H1 (cell line): ENCODE data around the gene DYNC2H1. TPM values are rescaled to one million over a fixed set of nuclear protein-coding genes. Genes with fewer than 3 reads are reported as not detected.

Experiments used
- CTCF ChIA-PET: fragments of 300-600 bp; sonication (Branson Sonifier 250); formaldehyde crosslinking; loops from one replicate; lab custom pipeline; 2021; ENCODE audit not compliant: partially characterized antibody; lab: Charles Lee
- POLR2A ChIA-PET: fragments of 300-600 bp; sonication (Branson Sonifier 250); formaldehyde crosslinking; loops from one replicate; lab custom pipeline; 2021; ENCODE audit warnings: inconsistent platforms; ENCODE audit not compliant: partially characterized antibody; lab: Charles Lee
- DNase-seq, 2 experiments: peaks; one replicate each; pipeline versions ENCODE4 v3.0.0 to v3.0.0-alpha.2; 2010 to 2022; ENCODE audit warnings: low spot score in 2 of 2, low read depth in 1 of 2, mixed read lengths in 1 of 2
- FAIRE-seq: peaks from 2 replicates; lab custom pipeline; 2011; peaks lifted over from hg19 to GRCh38; lab: Jason Lieb, UNC
- H2AFZ ChIP-seq: 2 replicates; pipeline ENCODE4 v1.8.1; 2012; ENCODE audit warnings: low read length, inconsistent platforms
- H2AK5ac ChIP-seq: 2 replicates; pipeline ENCODE4 v1.6.1; 2013; ENCODE audit warnings: low read depth, low read length
- H2BK120ac ChIP-seq: replicated peaks from 2 replicates; pipeline ENCODE3; 2013; ENCODE audit warnings: low read depth, low read length, inconsistent platforms
- H2BK12ac ChIP-seq: 2 replicates; pipeline ENCODE4 v1.6.1; 2013; ENCODE audit warnings: low read depth, low read length
- H2BK15ac ChIP-seq: 2 replicates; pipeline ENCODE4 v1.6.1; 2013; ENCODE audit warnings: low read length
- H2BK20ac ChIP-seq: 2 replicates; pipeline ENCODE4 v1.6.1; 2013; ENCODE audit warnings: low read length
- H2BK5ac ChIP-seq: 2 replicates; pipeline ENCODE4 v1.6.1; 2013; ENCODE audit warnings: low read depth, low read length
- H3K14ac ChIP-seq: 2 replicates; pipeline ENCODE4 v1.6.1; 2013; ENCODE audit warnings: inconsistent platforms; ENCODE audit not compliant: insufficient read length
- H3K18ac ChIP-seq: 2 replicates; pipeline ENCODE4 v1.6.1; 2013; ENCODE audit warnings: low read length; ENCODE audit errors: extremely low read depth
- H3K23ac ChIP-seq: 2 replicates; pipeline ENCODE4 v1.6.1; 2013; ENCODE audit warnings: inconsistent platforms; ENCODE audit not compliant: insufficient read length
- H3K23me2 ChIP-seq: 2 replicates; pipeline ENCODE4 v1.6.1; 2013; ENCODE audit warnings: low read depth, low read length
- H3K27ac ChIP-seq: 2 replicates; pipeline ENCODE4 v1.6.1; 2011; ENCODE audit warnings: low read depth, low read length, inconsistent platforms
- H3K27me3 ChIP-seq, 4 experiments: replicated peaks in 1 of 4; 1 replicate in 1 of 4; 2 replicates in 3 of 4; pipeline versions ENCODE4 v1.6.1 to v1.8.1; 2011 to 2013; ENCODE audit warnings: low read length in 3 of 4, mild to moderate bottlenecking in 3 of 4, inconsistent platforms in 2 of 4, mixed read lengths in 2 of 4, moderate library complexity in 1 of 4; ENCODE audit not compliant: control insufficient read depth in 3 of 4, insufficient read depth in 3 of 4; ENCODE audit errors: extremely low read depth in 1 of 4
- H3K36me3 ChIP-seq, 4 experiments: 2 replicates each; pipeline versions ENCODE4 v1.6.1 to v1.8.1; 2011 to 2013; ENCODE audit warnings: mild to moderate bottlenecking in 4 of 4, low read length in 3 of 4, moderate library complexity in 2 of 4, control low read depth in 1 of 4, inconsistent platforms in 1 of 4; ENCODE audit not compliant: insufficient read depth in 4 of 4, control insufficient read depth in 2 of 4
- H3K4ac ChIP-seq: replicated peaks from 2 replicates; pipeline ENCODE3; 2013; ENCODE audit warnings: low read length, low read depth, mixed read lengths, inconsistent platforms; ENCODE audit not compliant: insufficient read length
- H3K4me1 ChIP-seq, 4 experiments: replicated peaks in 1 of 4; 1 replicate in 1 of 4; 2 replicates in 3 of 4; pipeline versions ENCODE4 v1.6.1 to v1.8.1; 2011 to 2013; ENCODE audit warnings: low read length in 3 of 4, inconsistent platforms in 2 of 4, mixed read lengths in 1 of 4; ENCODE audit not compliant: insufficient read depth in 4 of 4, control insufficient read depth in 3 of 4
- H3K4me2 ChIP-seq, 2 experiments: 2 replicates each; pipeline versions ENCODE4 v1.6.1 to v1.8.1; 2011 to 2013; ENCODE audit warnings: low read depth in 2 of 2, low read length in 2 of 2, control low read depth in 1 of 2, inconsistent platforms in 1 of 2, mild to moderate bottlenecking in 1 of 2; ENCODE audit not compliant: insufficient read depth in 1 of 2
- H3K4me3 ChIP-seq, 4 experiments: fragments of 200-600, 300-600 bp in 1 of 4; sonication (generic), shearing (Covaris generic), sonication (Bioruptor Twin) in 1 of 4; 2 replicates each; pipeline versions ENCODE4 v1.5.1 to v1.8.1; 2011 to 2016; ENCODE audit warnings: low read length in 4 of 4, low read depth in 3 of 4, control low read depth in 2 of 4, inconsistent platforms in 2 of 4, mild to moderate bottlenecking in 2 of 4, mixed read lengths in 1 of 4, moderate library complexity in 1 of 4; ENCODE audit not compliant: insufficient read depth in 2 of 4; ENCODE audit errors: extremely low read depth in 1 of 4
- H3K56ac ChIP-seq: replicated peaks from 2 replicates; pipeline ENCODE3; 2013; ENCODE audit warnings: low read depth, mild to moderate bottlenecking, mixed read lengths, low read length, inconsistent platforms; ENCODE audit not compliant: insufficient read length
- H3K79me1 ChIP-seq: 2 replicates; pipeline ENCODE4 v1.6.1; 2013; ENCODE audit warnings: low read depth, low read length, control low read depth
- H3K79me2 ChIP-seq, 2 experiments: 2 replicates each; pipeline versions ENCODE4 v1.6.1 to v1.8.1; 2012 to 2013; ENCODE audit warnings: low read length in 2 of 2, mild to moderate bottlenecking in 2 of 2, inconsistent platforms in 1 of 2; ENCODE audit not compliant: insufficient read depth in 2 of 2, control insufficient read depth in 1 of 2
- H3K9ac ChIP-seq, 4 experiments: replicated peaks in 1 of 4; 1 replicate in 1 of 4; 2 replicates in 3 of 4; pipeline versions ENCODE4 v1.6.1 to v1.8.1; 2011 to 2013; ENCODE audit warnings: low read depth in 3 of 4, low read length in 3 of 4, control low read depth in 2 of 4, mild to moderate bottlenecking in 2 of 4, moderate library complexity in 2 of 4, inconsistent platforms in 1 of 4; ENCODE audit errors: extremely low read depth in 1 of 4
- H3K9me3 ChIP-seq, 2 experiments: 2 replicates each; pipeline versions ENCODE4 v1.6.1 to v1.8.1; 2012 to 2013; ENCODE audit warnings: mild to moderate bottlenecking in 2 of 2, moderate library complexity in 2 of 2, control low read depth in 1 of 2, inconsistent platforms in 1 of 2, low read depth in 1 of 2, low read length in 1 of 2, mixed read lengths in 1 of 2; ENCODE audit not compliant: insufficient read depth in 2 of 2
- H4K20me1 ChIP-seq, 2 experiments: replicated peaks in 1 of 2; 2 replicates each; pipeline versions ENCODE3 to v1.8.1; 2011 to 2013; ENCODE audit warnings: inconsistent platforms in 2 of 2, low read length in 2 of 2, mild to moderate bottlenecking in 1 of 2; ENCODE audit not compliant: insufficient read depth in 2 of 2, control insufficient read depth in 1 of 2
- H4K5ac ChIP-seq: 2 replicates; pipeline ENCODE4 v1.6.1; 2013; ENCODE audit warnings: low read length, low read depth, mixed read lengths, inconsistent platforms; ENCODE audit not compliant: insufficient read length
- H4K8ac ChIP-seq: 2 replicates; pipeline ENCODE4 v1.8.0; 2013; ENCODE audit warnings: mild to moderate bottlenecking, moderate library complexity, low read length, inconsistent platforms; ENCODE audit not compliant: insufficient read depth; ENCODE audit errors: extremely low read depth
- H4K91ac ChIP-seq: replicated peaks from 2 replicates; pipeline ENCODE3; 2013; ENCODE audit warnings: low read length, mixed read lengths, inconsistent platforms; ENCODE audit not compliant: insufficient read length
- CHD1 ChIP-seq: IDR thresholded peaks from 2 replicates; pipeline ENCODE4 v1.6.1; 2012; ENCODE audit warnings: low read depth, low read length, improper control_type of control experiment
- CTBP2 ChIP-seq: IDR thresholded peaks from 2 replicates; pipeline ENCODE4 v1.7.0; 2011; ENCODE audit warnings: borderline replicate concordance, mild to moderate bottlenecking, moderate library complexity, mixed read lengths, low read length; ENCODE audit not compliant: insufficient read depth, insufficient read length
- EZH2 ChIP-seq: fragments of 200-600 bp; sonication (generic); IDR thresholded peaks from 2 replicates; pipeline ENCODE4 v1.7.1; 2012; ENCODE audit warnings: low read depth, mild to moderate bottlenecking, moderate library complexity, low read length, inconsistent platforms; ENCODE audit not compliant: severe bottlenecking
- JUND ChIP-seq: IDR thresholded peaks from 2 replicates; pipeline ENCODE4 v1.6.1; 2011; ENCODE audit warnings: mild to moderate bottlenecking, improper control_type of control experiment, low read length
- POLR2AphosphoS5 ChIP-seq: IDR thresholded peaks from 2 replicates; pipeline ENCODE4 v1.6.1; 2011; ENCODE audit warnings: low read depth, low read length
- RXRA ChIP-seq: IDR thresholded peaks from 2 replicates; pipeline ENCODE4 v1.6.1; 2011; ENCODE audit warnings: low read depth, mild to moderate bottlenecking, low read length, moderate library complexity; ENCODE audit not compliant: insufficient read depth
- SIN3A ChIP-seq, 2 experiments: IDR thresholded peaks in 1 of 2; conservative IDR thresholded peaks in 1 of 2; 2 replicates each; pipeline ENCODE4 v1.6.1; 2011 to 2012; ENCODE audit warnings: low read length in 2 of 2, improper control_type of control experiment in 1 of 2, low read depth in 1 of 2, mild to moderate bottlenecking in 1 of 2
- SP2 ChIP-seq: IDR thresholded peaks from 2 replicates; pipeline ENCODE4 v1.6.1; 2012; ENCODE audit warnings: mild to moderate bottlenecking, low read length, inconsistent platforms
- SP4 ChIP-seq: IDR thresholded peaks from 2 replicates; pipeline ENCODE4 v1.6.1; 2012; ENCODE audit warnings: low read length, inconsistent platforms
- TAF1 ChIP-seq: IDR thresholded peaks from 2 replicates; pipeline ENCODE4 v1.6.1; 2011; ENCODE audit warnings: mild to moderate bottlenecking, low read depth, low read length
- TAF7 ChIP-seq: optimal IDR thresholded peaks from 2 replicates; pipeline ENCODE3; 2011; ENCODE audit warnings: low read depth, mild to moderate bottlenecking, inconsistent platforms, low read length, moderate library complexity, borderline replicate concordance
- TCF12 ChIP-seq: IDR thresholded peaks from 2 replicates; pipeline ENCODE4 v1.6.1; 2011; ENCODE audit warnings: low read depth, mild to moderate bottlenecking, low read length
- polyA plus RNA-seq, 7 experiments: library from polyadenylated mRNA; depleted of rRNA in 3 of 7; stranded (reverse) in 5 of 7; unstranded in 2 of 7; fragments of >200 nt in 5 of 7; fragments of 200-250 nt in 2 of 7; gene quantifications; 1 replicate in 5 of 7; 2 replicates in 1 of 7; 4 replicates in 1 of 7; pipeline versions ENCODE4 v1.2.1 to v1.2.3, GENCODE V29; 2011 to 2013; ENCODE audit warnings: missing spikeins in 2 of 7, mixed read lengths in 2 of 7
- total RNA-seq: library from RNA; stranded (reverse); fragmentation: NEBNext Ultra II Directional; extraction: Animal tissue kit (Norgen Biotek cat#: 25700); gene quantifications from 2 replicates; pipeline ENCODE4 v1.2.1, GENCODE V29; 2021
- TF ChIP-seq, protein P1 (sequence below): IDR thresholded peaks from 2 replicates; pipeline ENCODE4 v1.6.1; 2012; ENCODE audit warnings: inconsistent platforms
- TF ChIP-seq, protein P2 (sequence below): IDR thresholded peaks from 2 replicates; pipeline ENCODE4 v1.6.1; 2012; ENCODE audit warnings: low read length, inconsistent platforms

The DYNC2H1 gene
- total and polyA plus RNA-seq, 2 of the 8 experiments (the other 6 are each of a cell fraction or from before 2014, with no cell fraction given) = 6.2 to 12.0 TPM

DNA sequence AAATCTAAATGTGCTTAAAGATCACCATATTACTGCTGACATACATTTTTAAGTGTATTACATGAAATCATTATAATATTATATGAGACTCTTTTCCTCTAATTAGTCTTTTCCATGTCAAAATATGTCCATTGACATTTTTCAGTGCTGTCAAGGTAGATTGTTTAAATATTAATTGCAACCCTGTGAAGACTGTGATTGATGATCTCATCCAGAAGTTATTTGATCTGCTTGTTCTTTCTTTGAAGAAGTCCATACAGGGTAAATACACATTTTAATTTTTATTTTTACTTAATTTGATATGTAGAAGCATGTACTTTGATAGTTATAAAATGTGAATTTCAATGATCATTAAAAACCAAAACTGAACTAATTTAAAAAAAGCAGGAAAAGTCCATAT, 38.4 kb downstream of the DYNC2H1 start:
- Histone ChIP-seq H3K4ac (no peak overlapping the region), H3K14ac (no peak overlapping the region), H3K9ac (no peak overlapping the region), H2BK120ac (no peak overlapping the region), H3K9me3 (no peaks in the 10 kb centered on the region), H2BK15ac (no peak overlapping the region), H2AK5ac (no peak overlapping the region), H3K27me3 (no peaks in the 10 kb centered on the region), H2BK12ac (no peak overlapping the region), H4K20me1 (no peaks in the 10 kb centered on the region), H4K91ac (no peak overlapping the region), H3K18ac (no peak overlapping the region), H3K23me2 (no peaks in the 10 kb centered on the region), H2BK20ac (no peak overlapping the region), H2BK5ac (no peak overlapping the region), H4K8ac (no peak overlapping the region), H2AFZ (no peak overlapping the region), H3K79me2 (no peaks in the 10 kb centered on the region), H3K23ac (no peak overlapping the region), H3K36me3 (no peaks in the 10 kb centered on the region; a peak in 2 of 8 replicates), H3K27ac (no peak overlapping the region), H3K56ac (no peak overlapping the region), H3K4me3 (no peak overlapping the region), H3K4me1 (no peaks in the 10 kb centered on the region), H3K4me2 (no peak overlapping the region), H4K5ac (no peak overlapping the region), H3K79me1 (no peaks in the 10 kb centered on the region)
- ChIA-PET CTCF (interaction anchor here (0.6 kb wide), 1 partner anchor 326 kb away, joined by 3 read pairs; no protein-coding TSS in a partner anchor), POLR2A (no interaction called here)
- DNase-seq (no peak), FAIRE-seq (no peak)
- TF ChIP-seq JUND (no peak), TAF7 (no peak), CHD1 (no peak), CTBP2 (no peak), EZH2 (no peak), TCF12 (no peak), SP4 (no peak), TAF1 (no peak), SP2 (no peak), RXRA (no peak), SIN3A (conservative IDR thresholded peaks at IDR 0.05 in 1 of 2, IDR thresholded peaks at IDR 0.05 in 1 of 2; ENCODE audit: low read depth in 1 of 2, low read length in 2 of 2) (no peak), POLR2AphosphoS5 (no peak)
- TF ChIP-seq, protein P1, sequence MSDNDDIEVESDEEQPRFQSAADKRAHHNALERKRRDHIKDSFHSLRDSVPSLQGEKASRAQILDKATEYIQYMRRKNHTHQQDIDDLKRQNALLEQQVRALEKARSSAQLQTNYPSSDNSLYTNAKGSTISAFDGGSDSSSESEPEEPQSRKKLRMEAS = no peak
- TF ChIP-seq, protein P2, sequence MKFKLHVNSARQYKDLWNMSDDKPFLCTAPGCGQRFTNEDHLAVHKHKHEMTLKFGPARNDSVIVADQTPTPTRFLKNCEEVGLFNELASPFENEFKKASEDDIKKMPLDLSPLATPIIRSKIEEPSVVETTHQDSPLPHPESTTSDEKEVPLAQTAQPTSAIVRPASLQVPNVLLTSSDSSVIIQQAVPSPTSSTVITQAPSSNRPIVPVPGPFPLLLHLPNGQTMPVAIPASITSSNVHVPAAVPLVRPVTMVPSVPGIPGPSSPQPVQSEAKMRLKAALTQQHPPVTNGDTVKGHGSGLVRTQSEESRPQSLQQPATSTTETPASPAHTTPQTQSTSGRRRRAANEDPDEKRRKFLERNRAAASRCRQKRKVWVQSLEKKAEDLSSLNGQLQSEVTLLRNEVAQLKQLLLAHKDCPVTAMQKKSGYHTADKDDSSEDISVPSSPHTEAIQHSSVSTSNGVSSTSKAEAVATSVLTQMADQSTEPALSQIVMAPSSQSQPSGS = no peak
